HG02759 (cell line): ENCODE data around the gene THPO.

ENCODE experiments used
- ATAC-seq: cut with Tn5 transposase; IDR thresholded peaks from one replicate; pipeline ENCODE4 v1.9.1; 2021; ENCODE audit warnings: mild to moderate bottlenecking, moderate library complexity; ENCODE audit not compliant: unreplicated experiment

The THPO gene

GRCh38 chr3:184384856-184385422 lies 6.9 kb upstream of the THPO start:
- ATAC-seq = no peak

GRCh38 chr3:184384342-184384741 lies 6.3 kb upstream of the THPO start:
- no peak for ATAC-seq

- no peak for ATAC-seq
These were observed 5.2 kb upstream of the THPO start for GRCh38 chr3:184383033-184383740.

GRCh38 chr3:184382326-184383032 lies 4.5 kb upstream of the THPO start:
- ATAC-seq = no peak

GRCh38 chr3:184381261-184382224 lies 3.5 kb upstream of the THPO start:
- ATAC-seq = no peak

GRCh38 chr3:184380627-184381260 lies 2.7 kb upstream of the THPO start:
- ATAC-seq = no peak

GRCh38 chr3:184380185-184380626 lies 2.2 kb upstream of the THPO start:
- no peak for ATAC-seq

- ATAC-seq = no peak
These were observed 1.6 kb upstream of the THPO start, which contains the start of gene CHRD for GRCh38 chr3:184379358-184380184. Gene CHRD (plus strand): TSS chr3:184380054. CDS start chr3:184380319, 265 bp downstream.

- ATAC-seq = no peak
These were observed 797 bp upstream of the THPO start for GRCh38 chr3:184378651-184379357.

- ATAC-seq = no peak
These were observed 633 bp downstream of the THPO start for GRCh38 chr3:184377374-184377773.

GRCh38 chr3:184375747-184376461 lies 2.1 kb downstream of the THPO start:
- no peak for ATAC-seq

GRCh38 chr3:184373422-184373821 lies 4.6 kb downstream of the THPO start:
- no peak for ATAC-seq

- no peak for ATAC-seq
These were observed 5.1 kb downstream of the THPO start for GRCh38 chr3:184372911-184373310.

- no peak for ATAC-seq
These were observed 5.6 kb downstream of the THPO start for GRCh38 chr3:184372296-184372821.

- peak; percentile 76 for ATAC-seq
These were observed 6.4 kb downstream of the THPO start for GRCh38 chr3:184371570-184372018.

GRCh38 chr3:184368586-184369183 lies 9.3 kb downstream of the THPO start:
- no peak for ATAC-seq

- no peak for ATAC-seq
These were observed 9.9 kb downstream of the THPO start for GRCh38 chr3:184368116-184368515.
